HG03135 (cell line): Measurements from ENCODE around the gene HEG1.
A peak's percentile ranks its signal among the peaks of the same experiment; 100 is the strongest.
"Not testable (repeated sequence)": the region's sequence is repeated elsewhere in the genome, so short reads cannot be mapped to it uniquely, and the experiment has no call there.

Experiments
- ATAC-seq: cut with Tn5 transposase; IDR thresholded peaks from one replicate; pipeline ENCODE4 v1.9.1; 2021; ENCODE audit warnings: mild to moderate bottlenecking, moderate library complexity; ENCODE audit not compliant: unreplicated experiment

The HEG1 gene, protein sequence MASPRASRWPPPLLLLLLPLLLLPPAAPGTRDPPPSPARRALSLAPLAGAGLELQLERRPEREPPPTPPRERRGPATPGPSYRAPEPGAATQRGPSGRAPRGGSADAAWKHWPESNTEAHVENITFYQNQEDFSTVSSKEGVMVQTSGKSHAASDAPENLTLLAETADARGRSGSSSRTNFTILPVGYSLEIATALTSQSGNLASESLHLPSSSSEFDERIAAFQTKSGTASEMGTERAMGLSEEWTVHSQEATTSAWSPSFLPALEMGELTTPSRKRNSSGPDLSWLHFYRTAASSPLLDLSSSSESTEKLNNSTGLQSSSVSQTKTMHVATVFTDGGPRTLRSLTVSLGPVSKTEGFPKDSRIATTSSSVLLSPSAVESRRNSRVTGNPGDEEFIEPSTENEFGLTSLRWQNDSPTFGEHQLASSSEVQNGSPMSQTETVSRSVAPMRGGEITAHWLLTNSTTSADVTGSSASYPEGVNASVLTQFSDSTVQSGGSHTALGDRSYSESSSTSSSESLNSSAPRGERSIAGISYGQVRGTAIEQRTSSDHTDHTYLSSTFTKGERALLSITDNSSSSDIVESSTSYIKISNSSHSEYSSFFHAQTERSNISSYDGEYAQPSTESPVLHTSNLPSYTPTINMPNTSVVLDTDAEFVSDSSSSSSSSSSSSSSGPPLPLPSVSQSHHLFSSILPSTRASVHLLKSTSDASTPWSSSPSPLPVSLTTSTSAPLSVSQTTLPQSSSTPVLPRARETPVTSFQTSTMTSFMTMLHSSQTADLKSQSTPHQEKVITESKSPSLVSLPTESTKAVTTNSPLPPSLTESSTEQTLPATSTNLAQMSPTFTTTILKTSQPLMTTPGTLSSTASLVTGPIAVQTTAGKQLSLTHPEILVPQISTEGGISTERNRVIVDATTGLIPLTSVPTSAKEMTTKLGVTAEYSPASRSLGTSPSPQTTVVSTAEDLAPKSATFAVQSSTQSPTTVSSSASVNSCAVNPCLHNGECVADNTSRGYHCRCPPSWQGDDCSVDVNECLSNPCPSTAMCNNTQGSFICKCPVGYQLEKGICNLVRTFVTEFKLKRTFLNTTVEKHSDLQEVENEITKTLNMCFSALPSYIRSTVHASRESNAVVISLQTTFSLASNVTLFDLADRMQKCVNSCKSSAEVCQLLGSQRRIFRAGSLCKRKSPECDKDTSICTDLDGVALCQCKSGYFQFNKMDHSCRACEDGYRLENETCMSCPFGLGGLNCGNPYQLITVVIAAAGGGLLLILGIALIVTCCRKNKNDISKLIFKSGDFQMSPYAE (N-terminal part only)

GRCh38 chr3:125055913-125056745, at the start of gene HEG1:
TSS of gene HEG1 (minus strand) at chr3:125055997. CDS start at chr3:125055890, 107 bp downstream.
- peak; percentile 45 for ATAC-seq

GRCh38 chr3:125105116-125105515, 49.3 kb upstream of the HEG1 start:
- no peak for ATAC-seq

DNA sequence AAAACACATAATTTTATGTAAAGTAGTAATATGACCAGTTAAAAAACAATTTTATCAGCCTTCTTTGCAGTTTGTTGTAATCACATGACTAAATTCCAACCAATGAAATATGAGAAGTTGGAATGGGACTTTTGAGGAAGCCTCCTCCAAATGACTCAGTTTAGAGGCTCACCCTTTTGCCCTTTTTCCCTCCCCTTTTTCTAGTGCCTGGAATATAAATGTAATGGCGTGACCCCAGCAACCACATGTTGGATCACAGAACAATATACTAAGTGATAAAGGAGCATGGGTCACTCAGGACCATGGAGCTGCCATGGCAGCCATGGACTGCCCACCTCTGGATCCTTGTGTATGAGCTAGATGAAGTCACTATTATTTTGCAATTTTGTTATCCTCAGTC, 48.8 kb upstream of the HEG1 start:
- ATAC-seq = no peak

- no peak for ATAC-seq
Measured at GRCh38 chr3:125103406-125103805, 47.6 kb upstream of the HEG1 start.

DNA sequence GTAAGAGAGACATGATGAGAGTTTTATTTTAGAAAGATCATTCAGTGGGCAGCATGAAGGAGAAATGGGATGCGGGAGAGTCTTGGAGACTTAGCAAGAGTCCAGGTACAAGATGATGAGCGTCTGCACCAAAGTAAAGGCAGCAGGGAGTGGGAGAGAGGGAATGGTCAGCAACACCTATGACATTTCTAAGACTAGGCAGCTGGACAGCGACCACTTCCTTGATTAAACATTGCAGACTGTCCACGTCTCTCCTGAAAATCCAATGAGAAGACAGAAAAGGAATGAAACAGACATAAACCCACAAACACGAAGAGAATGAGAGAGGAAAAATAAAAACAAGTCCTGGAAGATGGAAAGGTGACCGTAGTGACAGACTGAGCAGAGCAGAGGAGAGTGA, 46.7 kb upstream of the HEG1 start:
- ATAC-seq = no peak

- ATAC-seq = no peak
Measured at GRCh38 chr3:125098611-125099291, 43.0 kb upstream of the HEG1 start.

DNA sequence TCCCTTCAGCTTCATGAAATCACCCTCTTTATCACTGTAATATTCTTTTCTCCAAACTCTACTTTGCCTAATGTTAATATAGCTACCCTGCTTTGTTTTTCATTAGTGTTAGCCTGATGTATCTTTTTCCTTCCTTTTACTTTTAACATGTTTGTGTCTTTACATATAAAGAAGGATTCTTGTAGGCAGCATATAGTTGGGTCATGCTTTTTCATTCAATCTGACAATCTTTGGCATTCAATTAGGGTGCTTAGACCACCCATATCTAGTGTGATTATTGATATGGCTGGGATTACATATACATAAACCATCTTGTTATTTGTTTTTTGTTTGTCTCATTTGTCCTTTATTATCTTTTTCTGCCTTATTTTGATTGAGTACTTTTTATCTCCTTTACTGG, 34.9 kb upstream of the HEG1 start:
- no peak for ATAC-seq

DNA sequence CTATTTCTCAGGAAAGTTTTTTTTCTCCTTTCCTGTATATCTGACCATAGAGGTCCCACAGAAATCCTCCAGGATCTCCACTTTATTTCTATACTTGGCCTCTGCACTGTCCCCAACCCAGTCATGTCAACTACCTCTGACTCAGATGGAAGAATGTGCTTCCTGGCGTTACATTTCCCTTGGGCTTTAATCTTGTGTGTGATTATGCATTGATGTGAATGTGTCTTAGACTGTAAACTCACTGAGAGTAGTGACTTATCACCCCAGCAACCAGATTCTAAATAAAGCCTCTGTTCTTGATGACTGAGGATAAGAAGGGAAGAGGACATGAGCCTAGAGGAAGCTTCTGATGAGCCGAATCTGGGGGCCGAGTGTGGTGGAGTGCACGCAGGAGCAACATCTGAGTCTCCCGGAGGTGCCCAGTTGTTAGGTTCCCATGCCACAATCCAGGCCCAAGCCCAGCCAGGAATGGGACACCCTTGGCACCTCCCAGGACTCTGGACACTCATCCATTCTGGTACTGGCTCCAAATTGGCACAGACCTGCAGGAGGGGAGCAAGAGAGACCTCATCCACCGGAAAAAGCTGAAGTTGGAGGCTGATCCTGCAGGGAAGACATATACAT, 32.1 kb upstream of the HEG1 start:
- ATAC-seq = no peak

DNA sequence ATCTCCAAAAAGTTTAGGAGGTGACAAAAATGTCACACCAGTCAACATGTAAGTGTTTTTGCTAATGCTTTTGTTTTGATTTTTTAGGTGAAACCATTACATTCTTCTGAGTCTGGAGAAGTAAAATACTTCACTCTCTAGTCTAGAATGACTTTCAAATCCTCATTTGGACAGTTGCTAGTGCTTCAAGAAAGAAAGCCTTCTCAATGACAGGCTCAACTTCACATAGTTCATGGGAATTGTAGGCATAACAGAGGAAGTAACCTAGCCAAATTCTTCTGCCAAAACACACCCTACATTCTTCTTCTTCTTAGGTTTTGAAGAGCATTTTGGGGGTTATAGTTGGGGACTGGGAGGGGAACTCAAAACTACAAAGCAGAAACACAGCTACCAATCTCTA, 29.4 kb upstream of the HEG1 start:
- no peak for ATAC-seq

- no peak for ATAC-seq
Measured at GRCh38 chr3:125083776-125084175, 28.0 kb upstream of the HEG1 start.

DNA sequence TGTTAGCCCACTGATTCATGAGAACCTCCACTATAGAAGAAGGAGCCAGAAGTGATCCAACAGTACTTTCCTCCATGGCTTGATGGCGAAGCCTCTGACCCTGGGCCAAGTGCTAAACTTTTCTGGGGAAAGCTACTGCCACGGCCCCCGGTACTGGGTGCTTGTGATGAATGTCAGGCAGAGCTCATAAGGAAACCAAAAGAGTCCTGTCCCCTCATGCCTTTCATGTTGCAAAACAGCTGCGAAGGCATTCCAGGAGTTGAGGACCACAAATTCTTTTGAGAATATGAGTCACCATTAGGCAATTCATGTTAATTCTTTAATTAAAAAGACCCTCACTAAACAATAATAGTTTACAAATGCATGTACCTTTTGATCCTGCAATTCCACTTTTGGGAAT, 26.5 kb upstream of the HEG1 start:
- ATAC-seq = not testable (repeated sequence)

DNA sequence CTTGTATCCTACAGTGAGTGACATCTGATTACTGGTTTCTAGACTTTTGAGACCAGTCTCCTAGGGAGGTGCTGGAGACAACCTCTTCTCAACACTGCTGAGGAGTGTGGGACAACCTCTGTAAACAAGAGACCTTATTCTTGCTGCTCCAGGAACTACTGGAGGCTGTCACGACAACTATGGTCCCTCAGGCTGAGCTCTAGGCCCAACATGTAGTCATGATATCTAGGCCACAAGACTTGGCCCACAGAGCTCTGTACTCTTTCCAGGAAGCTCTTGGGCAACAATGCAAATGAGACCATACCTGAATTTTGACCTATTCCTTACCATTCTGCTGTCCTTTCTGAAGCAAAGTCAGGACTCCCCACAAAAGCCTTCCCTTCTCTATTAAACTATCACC, 24.3 kb upstream of the HEG1 start:
- no peak for ATAC-seq

DNA sequence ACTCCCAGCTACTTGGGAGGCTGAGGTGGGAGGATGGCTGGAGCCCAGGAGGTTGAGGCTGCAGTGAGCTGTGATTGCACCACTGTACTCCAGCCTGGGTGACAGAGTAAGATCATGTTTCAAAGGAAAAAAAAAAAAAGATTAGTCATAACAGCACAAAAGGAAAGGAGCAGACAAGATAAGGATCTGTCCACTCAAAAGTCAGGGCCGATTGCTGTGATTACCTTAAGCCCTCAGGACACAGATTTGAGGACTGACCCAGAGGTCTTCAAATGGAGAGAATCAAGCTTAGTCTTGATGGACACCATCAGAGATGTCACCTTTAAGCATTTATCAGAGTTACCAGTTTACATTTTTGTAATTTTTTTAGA, 23.9 kb upstream of the HEG1 start:
- ATAC-seq = no peak

DNA sequence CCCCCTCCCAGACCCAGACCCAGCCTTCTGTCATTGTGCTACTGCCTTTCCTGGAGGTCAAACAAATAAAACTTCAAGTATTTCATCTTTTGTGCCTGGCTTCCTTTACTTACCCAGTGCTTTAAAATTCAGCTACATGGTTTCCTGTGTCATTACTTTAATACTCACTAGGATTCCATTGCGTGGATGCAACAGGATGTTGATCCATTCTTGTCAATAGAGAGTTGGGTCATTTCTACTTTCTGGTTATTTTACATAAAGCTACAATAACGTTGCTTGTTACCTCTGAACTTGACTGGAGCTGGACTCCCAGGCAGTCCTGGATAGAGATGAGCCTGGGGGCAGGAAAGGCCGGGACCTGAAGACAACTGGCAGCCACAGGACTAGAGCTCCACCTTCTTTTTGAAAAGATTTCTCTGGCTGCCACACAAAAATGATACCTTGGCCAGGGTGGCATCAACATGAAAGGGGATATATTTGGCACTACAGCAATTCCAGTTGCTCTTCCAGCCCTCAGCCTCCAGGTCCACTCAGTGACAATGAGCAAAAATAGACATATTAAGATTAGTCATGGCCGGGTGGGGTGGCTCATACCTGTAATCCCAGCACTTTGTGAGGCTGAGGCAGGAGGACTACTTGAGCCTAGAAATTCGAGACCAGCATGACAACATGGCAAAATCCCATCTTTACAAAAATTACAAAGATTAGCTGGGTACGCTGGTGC, 23.3 kb upstream of the HEG1 start:
- no peak for ATAC-seq

- ATAC-seq = no peak
Measured at GRCh38 chr3:125077864-125078263, 22.1 kb upstream of the HEG1 start.

DNA sequence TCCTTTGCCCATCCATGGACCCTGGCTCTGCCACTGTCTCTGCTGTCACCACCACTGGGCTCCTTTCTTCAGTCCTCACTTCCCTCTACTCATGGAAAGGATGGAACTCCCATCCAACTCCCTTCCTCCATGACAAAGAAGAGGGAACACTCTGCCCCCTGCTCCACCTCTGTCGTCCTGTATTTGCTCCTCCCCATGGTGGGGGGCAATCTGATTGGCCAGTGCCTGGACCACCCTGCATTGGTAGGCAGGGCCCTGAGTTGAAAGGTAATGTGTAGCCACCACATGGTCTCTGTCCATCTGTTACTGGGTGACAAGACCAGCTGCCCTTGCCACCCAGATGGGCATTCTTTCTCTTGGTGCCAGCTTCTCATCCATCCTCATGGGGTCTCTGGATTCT, 20.7 kb upstream of the HEG1 start:
- ATAC-seq = no peak

DNA sequence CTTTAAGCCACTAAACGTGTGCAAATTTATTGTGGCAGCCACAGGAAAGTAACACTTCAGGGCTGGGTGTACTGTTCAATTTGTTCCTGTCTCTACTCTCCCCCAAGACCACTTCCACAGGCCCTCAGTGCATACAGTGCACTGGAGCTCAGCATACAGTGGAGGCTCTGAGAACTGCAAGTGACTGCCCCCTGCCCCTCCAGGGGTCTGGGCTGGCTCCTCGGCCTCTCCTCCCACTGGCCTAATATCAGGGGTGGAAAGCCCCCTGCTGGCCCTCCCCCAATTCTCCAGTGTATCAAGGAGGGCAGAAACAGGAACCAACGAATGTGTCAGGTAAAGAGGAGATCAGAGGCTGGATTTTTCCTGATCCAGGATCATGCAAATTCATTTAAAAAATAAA, 19.9 kb upstream of the HEG1 start:
- ATAC-seq = no peak

GRCh38 chr3:125073390-125073905, 17.7 kb upstream of the HEG1 start:
- ATAC-seq = no peak
